Measurements from ENCODE around the gene RRP1. TPM values are rescaled to one million over a fixed set of nuclear protein-coding genes. Genes with fewer than 3 reads are reported as not detected.

The RRP1 gene
- total and polyA plus RNA-seq, 2 of the 13 experiments (the other 11 are each of a cell fraction or from before 2014, with no cell fraction given): 20.1 to 35.1 TPM

GRCh38 chr21:43797925-43798715, 8.7 kb downstream of the RRP1 start:
- peaks cover 59 to 95% of the 10 kb centered on the region in 2 experiments for H3K36me3 ChIP-seq (replicated peaks in 1 of 2; ENCODE audit: control insufficient read depth in 1 of 2, insufficient read depth in 2 of 2, low read length in 2 of 2)
- POLR2A ChIA-PET: no interaction called here
- no peak for TF ChIP-seq ZNF770 (CRISPR knock-in tag; IDR thresholded peaks at IDR 0.05)
- TF ChIP-seq GABPA (IDR thresholded peaks at IDR 0.05; ENCODE audit: low read depth, low read length): no peak
- TF ChIP-seq GABPA (CRISPR knock-in tag; IDR thresholded peaks at IDR 0.05; ENCODE audit: low read depth): no peak
- TF ChIP-seq NR2F6 (IDR thresholded peaks at IDR 0.05): no peak
- TF ChIP-seq NR2F6 (CRISPR knock-in tag; IDR thresholded peaks at IDR 0.05): no peak
- no peak for TF ChIP-seq SALL2 (CRISPR knock-in tag; IDR thresholded peaks at IDR 0.05)
- no peak for TF ChIP-seq MNT (IDR thresholded peaks at IDR 0.05)
- TF ChIP-seq MAX (IDR thresholded peaks at IDR 0.05): no peak
- no peak for TF ChIP-seq HDAC2 (CRISPR knock-in tag; IDR thresholded peaks at IDR 0.05)
- TF ChIP-seq RERE (CRISPR knock-in tag; IDR thresholded peaks at IDR 0.05; ENCODE audit: low read depth): no peak
- TF ChIP-seq GPBP1L1 (CRISPR knock-in tag; IDR thresholded peaks at IDR 0.05): no peak
- no peak for TF ChIP-seq PLSCR1 (CRISPR knock-in tag; IDR thresholded peaks at IDR 0.05; ENCODE audit: borderline replicate concordance)
- no peak for TF ChIP-seq NCOA2 (CRISPR knock-in tag; IDR thresholded peaks at IDR 0.05)

More at GRCh38 chr21:43797925-43798715, 8.7 kb downstream of the RRP1 start:
- DNase-seq (ENCODE audit: low spot score) (no peak), FAIRE-seq (no peak), ATAC-seq (no peak)
- Histone ChIP-seq H2AFZ (ENCODE audit: low read length) (no peak overlapping the region), H3K4me1 (ENCODE audit: insufficient read depth, low read length) (no peaks in the 10 kb centered on the region), H3K27me3 (ENCODE audit: control insufficient read depth in 1 of 2, insufficient read depth in 2 of 2, low read length in 2 of 2) (no peaks in the 10 kb centered on the region), H3K9ac (ENCODE audit: insufficient read depth, low read depth, low read length) (no peak overlapping the region), H4K20me1 (ENCODE audit: insufficient read depth, low read length) (peaks cover 7% of the 10 kb centered on the region; the same call in 1 of the 2 replicates), H3K4me2 (ENCODE audit: low read depth, low read length) (no peak overlapping the region), H3K9me3 (ENCODE audit: low read length) (no peaks in the 10 kb centered on the region), H3K79me2 (ENCODE audit: insufficient read depth, low read length) (peaks cover 11% of the 10 kb centered on the region), H3K27ac (ENCODE audit: extremely low read length, insufficient read depth, low read length) (no peak overlapping the region), H3K4me3 (replicated peaks in 1 of 3; ENCODE audit: insufficient read depth in 1 of 3, low read depth in 2 of 3, low read length in 3 of 3) (no peak overlapping the region)
- CTCF ChIA-PET (ENCODE audit: low intra/inter-chr PET ratio, low total read pairs): no interaction called here
- 94% methylated on average over 29 of the region's 30 CpGs for WGBS (ENCODE audit: low lambda C conversion rate)
- in situ Hi-C loops (cut with HindIII; ENCODE audit: extremely low pct_ligation_motif_present, low pct_unique_long_range_greater_than_20kb) (no loop called here), intact Hi-C loops (cut with micrococcal nuclease; ENCODE audit: unreplicated experiment) (no loop called here)
- BruUV-seq (replicated peaks): no TSS peak
